GM12873 (cell line): ENCODE data around the gene C12orf75.

Experiments
- TF ChIP-seq, protein P1 (sequence below): IDR thresholded peaks from 2 replicates; pipeline ENCODE4 v1.5.1; 2012; ENCODE audit warnings: low read depth, mild to moderate bottlenecking, moderate library complexity, low read length, control low read depth; ENCODE audit not compliant: insufficient read depth; ENCODE audit errors: missing control alignments

Gene C12orf75

DNA sequence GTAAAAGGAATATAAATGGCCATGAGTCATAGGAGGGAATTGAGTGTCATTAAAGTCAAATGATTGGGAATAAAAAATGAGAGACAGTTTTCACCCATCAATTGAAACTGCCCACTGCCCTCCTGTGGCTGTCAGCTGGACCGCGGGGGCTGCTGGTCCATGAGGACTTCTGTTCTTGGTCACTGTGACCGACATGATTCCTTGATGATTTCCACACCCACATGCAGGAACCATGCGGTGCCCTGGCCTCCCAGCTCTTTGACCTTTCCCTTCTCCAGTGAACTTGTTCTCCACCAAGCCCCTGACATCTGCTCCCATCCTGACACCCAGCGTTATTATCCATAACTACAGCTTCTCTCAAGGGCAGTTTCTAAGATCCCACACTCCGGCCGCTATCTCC lies 48.4 kb downstream of the C12orf75 start:
- TF ChIP-seq, protein P1, sequence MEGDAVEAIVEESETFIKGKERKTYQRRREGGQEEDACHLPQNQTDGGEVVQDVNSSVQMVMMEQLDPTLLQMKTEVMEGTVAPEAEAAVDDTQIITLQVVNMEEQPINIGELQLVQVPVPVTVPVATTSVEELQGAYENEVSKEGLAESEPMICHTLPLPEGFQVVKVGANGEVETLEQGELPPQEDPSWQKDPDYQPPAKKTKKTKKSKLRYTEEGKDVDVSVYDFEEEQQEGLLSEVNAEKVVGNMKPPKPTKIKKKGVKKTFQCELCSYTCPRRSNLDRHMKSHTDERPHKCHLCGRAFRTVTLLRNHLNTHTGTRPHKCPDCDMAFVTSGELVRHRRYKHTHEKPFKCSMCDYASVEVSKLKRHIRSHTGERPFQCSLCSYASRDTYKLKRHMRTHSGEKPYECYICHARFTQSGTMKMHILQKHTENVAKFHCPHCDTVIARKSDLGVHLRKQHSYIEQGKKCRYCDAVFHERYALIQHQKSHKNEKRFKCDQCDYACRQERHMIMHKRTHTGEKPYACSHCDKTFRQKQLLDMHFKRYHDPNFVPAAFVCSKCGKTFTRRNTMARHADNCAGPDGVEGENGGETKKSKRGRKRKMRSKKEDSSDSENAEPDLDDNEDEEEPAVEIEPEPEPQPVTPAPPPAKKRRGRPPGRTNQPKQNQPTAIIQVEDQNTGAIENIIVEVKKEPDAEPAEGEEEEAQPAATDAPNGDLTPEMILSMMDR: peak; percentile 32

DNA sequence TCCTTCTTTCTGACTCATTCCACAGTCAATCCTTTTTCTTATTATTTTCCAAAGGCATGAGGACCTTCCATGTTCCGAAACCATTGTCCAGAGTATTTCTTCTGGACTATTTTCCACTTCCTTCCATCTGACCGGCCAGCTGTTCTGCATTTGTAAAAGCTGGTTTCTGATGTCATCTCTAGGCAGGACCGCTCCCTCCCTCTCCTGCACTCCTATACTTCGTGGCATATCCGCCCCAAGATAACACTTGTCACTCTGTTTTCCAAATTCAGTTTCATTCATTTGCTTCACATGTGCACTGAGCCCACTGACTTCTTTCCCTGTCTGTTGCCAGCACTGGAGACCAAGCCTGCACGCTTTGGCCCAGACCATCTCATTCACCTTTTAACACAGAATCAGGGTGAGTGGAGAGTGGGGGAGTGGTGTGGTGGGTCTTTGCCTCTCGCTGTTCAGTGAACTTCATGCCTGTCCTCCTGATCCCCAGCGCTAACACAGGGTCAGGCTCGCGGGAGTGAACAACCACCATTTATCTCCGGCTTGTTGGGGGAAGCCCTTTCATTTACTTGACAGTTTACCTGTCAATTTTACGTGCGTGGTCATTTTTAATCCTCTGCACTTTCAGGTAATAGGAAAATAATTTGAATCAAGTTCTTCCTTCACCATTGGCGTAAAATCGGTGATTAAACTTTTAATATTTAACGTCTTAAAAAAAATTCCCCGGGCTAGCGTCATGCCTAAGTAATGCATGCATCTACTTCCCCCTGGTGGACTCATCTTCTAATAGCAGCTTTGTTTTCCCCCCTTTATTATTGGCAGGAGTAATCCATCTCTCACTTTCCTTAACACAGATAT lies 52.5 kb downstream of the C12orf75 start:
- TF ChIP-seq, protein P1: peak; percentile 68

DNA sequence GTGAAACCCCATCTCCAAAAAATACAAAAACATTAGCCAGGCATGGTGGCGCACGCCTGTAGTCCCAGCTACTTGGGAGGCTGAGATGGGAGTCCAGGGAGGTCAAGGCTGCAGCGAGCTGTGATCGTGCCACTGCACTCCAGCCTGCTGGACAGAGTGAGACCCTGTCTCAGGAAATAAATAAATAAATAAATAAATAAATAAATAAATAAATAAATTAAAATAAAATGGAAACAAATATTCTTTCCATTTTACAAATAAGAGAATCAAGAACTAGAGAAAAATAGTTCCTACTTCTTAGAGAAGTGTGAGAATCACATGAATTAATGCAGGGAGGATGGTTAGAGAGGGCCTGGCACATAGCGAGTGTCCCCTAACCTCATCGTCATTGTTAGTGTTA lies 53.7 kb downstream of the C12orf75 start:
- TF ChIP-seq, protein P1: no peak

DNA sequence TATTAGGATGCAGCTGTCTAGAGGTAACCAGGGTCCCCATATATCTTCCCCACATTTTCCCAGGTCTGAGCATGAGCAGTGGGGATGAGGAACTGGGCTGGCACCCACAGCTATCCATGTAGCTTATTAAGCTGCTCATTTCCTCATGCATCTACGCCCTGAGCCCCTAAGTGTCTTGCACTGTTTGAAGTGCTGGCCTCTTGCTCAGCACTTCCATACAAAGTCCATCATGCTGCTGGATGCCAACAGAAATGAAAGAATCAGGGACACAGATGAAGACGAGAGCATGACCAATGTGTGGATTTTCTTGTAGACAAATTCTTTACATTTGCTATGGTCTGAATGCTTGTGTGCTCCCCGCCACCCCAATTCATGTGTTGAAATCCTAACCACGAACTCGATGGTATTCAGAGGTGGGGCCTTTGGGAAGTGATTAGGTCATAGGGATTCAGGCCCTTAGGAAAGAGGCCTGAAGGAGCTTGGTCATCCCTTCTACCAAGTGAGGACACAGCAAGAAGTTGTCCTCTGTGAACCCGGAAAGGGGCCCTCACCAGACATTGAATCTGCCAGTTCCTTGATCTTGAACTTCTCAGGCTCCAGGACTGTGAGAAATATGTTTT lies 54.5 kb downstream of the C12orf75 start:
- TF ChIP-seq, protein P1: no peak

DNA sequence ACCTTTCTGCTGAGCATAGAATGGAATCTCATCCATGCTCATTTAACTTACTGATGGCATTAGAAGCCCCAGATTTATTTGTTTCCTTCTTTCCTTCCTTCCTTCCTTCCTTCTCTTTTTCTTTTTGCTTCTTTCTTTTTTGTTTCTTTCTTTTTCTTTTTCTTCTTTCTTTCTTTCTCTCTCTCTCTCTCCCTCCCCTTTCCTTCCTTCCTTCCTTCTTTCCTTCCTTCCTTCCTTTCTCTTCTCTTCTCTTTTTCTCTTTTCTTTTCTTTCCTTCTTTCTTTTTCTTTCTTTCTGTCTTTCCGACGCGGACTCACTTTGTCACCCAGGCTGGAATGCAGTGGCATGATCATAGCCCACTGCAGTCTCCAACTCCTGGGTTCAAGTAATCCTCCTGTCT lies 55.9 kb downstream of the C12orf75 start:
- TF ChIP-seq, protein P1: no peak

DNA sequence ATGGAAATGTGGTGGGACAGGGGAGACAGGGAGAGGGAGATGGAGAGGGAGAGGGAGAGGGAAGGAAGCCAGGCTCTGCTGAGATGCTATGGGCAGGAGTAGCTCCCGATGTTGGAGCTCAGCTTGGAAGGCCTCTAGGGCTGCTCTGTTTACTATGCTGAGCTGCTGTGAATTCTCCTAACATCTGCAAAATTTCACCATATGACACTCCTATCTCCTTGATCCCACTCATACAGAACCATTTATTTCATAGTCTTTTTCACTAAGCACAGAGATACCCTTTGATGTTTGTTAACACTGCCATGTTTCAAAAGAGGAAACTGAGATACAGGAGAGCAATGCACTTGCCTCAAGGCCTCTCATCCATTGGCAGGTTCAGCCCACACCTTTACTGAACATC lies 60.7 kb downstream of the C12orf75 start:
- TF ChIP-seq, protein P1: no peak

DNA sequence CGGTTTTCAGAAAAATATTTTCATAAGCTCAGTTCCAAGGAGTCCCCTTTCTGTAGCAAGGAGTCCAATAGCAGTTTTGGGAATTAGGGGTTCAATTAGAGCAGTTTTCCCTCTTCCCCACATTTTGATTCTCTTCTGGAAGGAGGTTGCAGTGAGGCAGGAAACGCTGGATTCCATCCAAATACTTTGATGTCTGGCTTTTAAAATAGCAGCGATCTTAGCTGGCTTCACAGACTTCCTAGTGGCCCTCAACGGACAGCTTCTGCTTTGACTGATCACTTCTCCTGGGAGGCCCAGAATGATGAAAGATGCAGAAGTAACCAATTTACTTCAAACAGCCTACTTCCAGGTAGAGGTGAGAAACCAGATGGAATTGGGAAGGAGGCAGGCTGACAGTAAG lies 63.1 kb downstream of the C12orf75 start:
- TF ChIP-seq, protein P1: no peak
